Activated naive CD8-positive, alpha-beta T cell (primary cell): ENCODE measurements around the gene PPP2R2D.

Source experiments
- H3K27ac Mint-ChIP-seq: one replicate; pipeline ENCODE4 v1.8.0; 2021; ENCODE audit warnings: mixed read lengths
- H3K27me3 Mint-ChIP-seq: one replicate; pipeline ENCODE4 v1.8.0; 2021; ENCODE audit warnings: mixed read lengths
- H3K36me3 Mint-ChIP-seq: one replicate; pipeline ENCODE4 v1.8.0; 2021; ENCODE audit warnings: mixed read lengths
- H3K4me1 Mint-ChIP-seq: one replicate; pipeline ENCODE4 v1.8.0; 2021; ENCODE audit warnings: low read depth, mixed read lengths
- H3K4me3 Mint-ChIP-seq: one replicate; pipeline ENCODE4 v1.8.0; 2021; ENCODE audit warnings: mild to moderate bottlenecking, mixed read lengths
- H3K9me3 Mint-ChIP-seq: one replicate; pipeline ENCODE4 v1.8.0; 2021; ENCODE audit warnings: low read depth, mixed read lengths

PPP2R2D gene

GRCh38 chr10:131968949-131969348, 68.1 kb downstream of the PPP2R2D start:
- Mint-ChIP-seq H3K4me3 (no peak overlapping the region), H3K27ac (no peak overlapping the region), H3K9me3 (no peaks in the 10 kb centered on the region), H3K36me3 (no peaks in the 10 kb centered on the region), H3K27me3 (no peaks in the 10 kb centered on the region), H3K4me1 (peaks cover 58% of the 10 kb centered on the region)

- H3K27me3 Mint-ChIP-seq = no peaks in the 10 kb centered on the region
- H3K4me1 Mint-ChIP-seq = peaks cover 59% of the 10 kb centered on the region
- H3K4me3 Mint-ChIP-seq = no peak overlapping the region
- no peaks in the 10 kb centered on the region for H3K9me3 Mint-ChIP-seq
- H3K36me3 Mint-ChIP-seq = no peaks in the 10 kb centered on the region
- H3K27ac Mint-ChIP-seq = peak overlapping the region; percentile 83
Observed at GRCh38 chr10:131970946-131971345, 70.1 kb downstream of the PPP2R2D start.

GRCh38 chr10:131971591-131971990, 70.8 kb downstream of the PPP2R2D start:
- no peaks in the 10 kb centered on the region for H3K36me3 Mint-ChIP-seq
- no peaks in the 10 kb centered on the region for H3K9me3 Mint-ChIP-seq
- peaks cover 61% of the 10 kb centered on the region for H3K4me1 Mint-ChIP-seq
- H3K27me3 Mint-ChIP-seq = no peaks in the 10 kb centered on the region
- H3K27ac Mint-ChIP-seq = peak overlapping the region; percentile 83
- H3K4me3 Mint-ChIP-seq = peak overlapping the region; percentile 82

GRCh38 chr10:131972474-131973071, 71.8 kb downstream of the PPP2R2D start:
- H3K27ac Mint-ChIP-seq = peak overlapping the region; percentile 83
- H3K36me3 Mint-ChIP-seq = no peaks in the 10 kb centered on the region
- no peaks in the 10 kb centered on the region for H3K27me3 Mint-ChIP-seq
- H3K9me3 Mint-ChIP-seq = no peaks in the 10 kb centered on the region
- H3K4me3 Mint-ChIP-seq = peak overlapping the region; percentile 82
- peaks cover 69% of the 10 kb centered on the region for H3K4me1 Mint-ChIP-seq

- H3K9me3 Mint-ChIP-seq = no peaks in the 10 kb centered on the region
- H3K27me3 Mint-ChIP-seq = no peaks in the 10 kb centered on the region
- H3K36me3 Mint-ChIP-seq = no peaks in the 10 kb centered on the region
- peak overlapping the region; percentile 83 for H3K27ac Mint-ChIP-seq
- peaks cover 77% of the 10 kb centered on the region for H3K4me1 Mint-ChIP-seq
- H3K4me3 Mint-ChIP-seq = peak overlapping the region; percentile 82
Observed at GRCh38 chr10:131973160-131973951, 72.5 kb downstream of the PPP2R2D start.

GRCh38 chr10:131974034-131974817, 73.4 kb downstream of the PPP2R2D start:
- Mint-ChIP-seq H3K27ac (peak overlapping the region; percentile 83), H3K4me1 (peaks cover 84% of the 10 kb centered on the region), H3K4me3 (peak overlapping the region; percentile 44), H3K36me3 (no peaks in the 10 kb centered on the region), H3K9me3 (no peaks in the 10 kb centered on the region), H3K27me3 (no peaks in the 10 kb centered on the region)

- Mint-ChIP-seq H3K4me1 (peaks cover 91% of the 10 kb centered on the region), H3K4me3 (peak overlapping the region; percentile 17), H3K27me3 (no peaks in the 10 kb centered on the region), H3K9me3 (no peaks in the 10 kb centered on the region), H3K27ac (peak overlapping the region; percentile 69), H3K36me3 (no peaks in the 10 kb centered on the region)
Observed at GRCh38 chr10:131975003-131975402, 74.2 kb downstream of the PPP2R2D start.

- H3K4me3 Mint-ChIP-seq = no peak overlapping the region
- H3K27ac Mint-ChIP-seq = peak overlapping the region; percentile 67
- H3K27me3 Mint-ChIP-seq = no peaks in the 10 kb centered on the region
- no peaks in the 10 kb centered on the region for H3K36me3 Mint-ChIP-seq
- no peaks in the 10 kb centered on the region for H3K9me3 Mint-ChIP-seq
- peaks cover 91% of the 10 kb centered on the region for H3K4me1 Mint-ChIP-seq
Observed at GRCh38 chr10:131975796-131976195, 75.0 kb downstream of the PPP2R2D start.

GRCh38 chr10:131977323-131978096, 76.7 kb downstream of the PPP2R2D start:
- Mint-ChIP-seq H3K4me1 (peaks cover 81% of the 10 kb centered on the region), H3K27ac (peak overlapping the region; percentile 81), H3K36me3 (no peaks in the 10 kb centered on the region), H3K27me3 (no peaks in the 10 kb centered on the region), H3K9me3 (no peaks in the 10 kb centered on the region), H3K4me3 (peak overlapping the region; percentile 47)

GRCh38 chr10:131978366-131978765, 77.6 kb downstream of the PPP2R2D start:
- H3K27ac Mint-ChIP-seq = peak overlapping the region; percentile 81
- peaks cover 74% of the 10 kb centered on the region for H3K4me1 Mint-ChIP-seq

GRCh38 chr10:131978851-131979250, 78.0 kb downstream of the PPP2R2D start:
- Mint-ChIP-seq H3K4me3 (peak overlapping the region; percentile 83), H3K4me1 (peaks cover 71% of the 10 kb centered on the region), H3K36me3 (no peaks in the 10 kb centered on the region), H3K27ac (peak overlapping the region; percentile 85), H3K27me3 (no peaks in the 10 kb centered on the region), H3K9me3 (no peaks in the 10 kb centered on the region)

More at GRCh38 chr10:131978366-131978765, 77.6 kb downstream of the PPP2R2D start:
- H3K36me3 Mint-ChIP-seq = no peaks in the 10 kb centered on the region
- no peaks in the 10 kb centered on the region for H3K9me3 Mint-ChIP-seq
- no peaks in the 10 kb centered on the region for H3K27me3 Mint-ChIP-seq
- H3K4me3 Mint-ChIP-seq = peak overlapping the region; percentile 47

- H3K27me3 Mint-ChIP-seq = no peaks in the 10 kb centered on the region
- H3K4me1 Mint-ChIP-seq = peaks cover 66% of the 10 kb centered on the region
- H3K27ac Mint-ChIP-seq = peak overlapping the region; percentile 85
- H3K9me3 Mint-ChIP-seq = no peaks in the 10 kb centered on the region
- peak overlapping the region; percentile 83 for H3K4me3 Mint-ChIP-seq
- H3K36me3 Mint-ChIP-seq = no peaks in the 10 kb centered on the region
Observed at GRCh38 chr10:131979336-131979735, 78.5 kb downstream of the PPP2R2D start.

GRCh38 chr10:131979821-131980270, 79.0 kb downstream of the PPP2R2D start:
- Mint-ChIP-seq H3K36me3 (no peaks in the 10 kb centered on the region), H3K27ac (peak overlapping the region; percentile 85), H3K4me1 (peaks cover 61% of the 10 kb centered on the region), H3K9me3 (no peaks in the 10 kb centered on the region), H3K4me3 (peak overlapping the region; percentile 83), H3K27me3 (no peaks in the 10 kb centered on the region)

GRCh38 chr10:131980321-131980720, 79.5 kb downstream of the PPP2R2D start:
- Mint-ChIP-seq H3K27me3 (no peaks in the 10 kb centered on the region), H3K4me1 (peaks cover 57% of the 10 kb centered on the region), H3K4me3 (peak overlapping the region; percentile 90), H3K27ac (peak overlapping the region; percentile 84), H3K36me3 (no peaks in the 10 kb centered on the region), H3K9me3 (no peaks in the 10 kb centered on the region)
